OCI-LY1 (cell line): ENCODE measurements around the gene EPHB2.

Experiments
- H2AFZ ChIP-seq: fragments of 200-600 bp; sonication (generic), shearing (Covaris generic); 2 replicates; pipeline ENCODE4 v1.6.0; 2014; ENCODE audit warnings: antibody characterized with exemption, mild to moderate bottlenecking, low read length
- H3F3A ChIP-seq: fragments of 200-600 bp; sonication (generic), shearing (Covaris generic); 2 replicates; pipeline ENCODE4 v1.6.0; 2014; ENCODE audit warnings: mild to moderate bottlenecking, antibody characterized with exemption, low read length, moderate library complexity; ENCODE audit not compliant: insufficient read depth
- H3K27ac ChIP-seq: fragments of 200-600 bp; sonication (generic); 2 replicates; pipeline ENCODE4 v1.5.1; 2014; ENCODE audit warnings: low read length, mixed run types, mild to moderate bottlenecking, low read depth; ENCODE audit not compliant: poor library complexity, severe bottlenecking
- H3K27me3 ChIP-seq: fragments of 200-600 bp; sonication (generic); 2 replicates; pipeline ENCODE4 v1.6.0; 2014; ENCODE audit warnings: antibody characterized with exemption, mild to moderate bottlenecking, low read length, moderate library complexity; ENCODE audit not compliant: insufficient read depth
- H3K36me3 ChIP-seq: fragments of 200-600 bp; sonication (generic); 2 replicates; pipeline ENCODE4 v1.6.1; 2014; ENCODE audit warnings: mild to moderate bottlenecking, antibody characterized with exemption, low read length, moderate library complexity, mixed read lengths; ENCODE audit not compliant: insufficient read depth
- H3K4me1 ChIP-seq: fragments of 200-600 bp; sonication (generic); 2 replicates; pipeline ENCODE4 v1.5.1; 2014; ENCODE audit warnings: mild to moderate bottlenecking, low read length, moderate library complexity; ENCODE audit not compliant: insufficient read depth, severe bottlenecking
- H3K4me2 ChIP-seq: fragments of 200-600 bp; sonication (generic), shearing (Covaris generic); 2 replicates; pipeline ENCODE4 v1.6.1; 2014; ENCODE audit warnings: low read length
- H3K4me3 ChIP-seq: fragments of 200-600 bp; sonication (generic); 2 replicates; pipeline ENCODE4 v1.5.1; 2014; ENCODE audit warnings: low read length, low read depth, mild to moderate bottlenecking, mixed read lengths; ENCODE audit not compliant: poor library complexity, severe bottlenecking
- H3K79me2 ChIP-seq: fragments of 200-600 bp; shearing (Covaris generic); 2 replicates; pipeline ENCODE4 v1.6.1; 2016; ENCODE audit warnings: mixed run types, low read length, mixed read lengths; ENCODE audit not compliant: insufficient read depth
- H3K9ac ChIP-seq: fragments of 200-600 bp; sonication (generic), shearing (Covaris generic); 2 replicates; pipeline ENCODE4 v1.6.1; 2014; ENCODE audit warnings: mild to moderate bottlenecking, low read length, mixed read lengths
- H3K9me2 ChIP-seq: fragments of 200-600 bp; sonication (generic), shearing (Covaris generic); 2 replicates; pipeline ENCODE4 v1.6.1; 2014; ENCODE audit warnings: low read depth, mild to moderate bottlenecking, low read length, mixed read lengths
- H3K9me3 ChIP-seq: fragments of 200-600 bp; shearing (Covaris generic); 2 replicates; pipeline ENCODE4 v1.6.1; 2014; ENCODE audit warnings: low read length, mixed read lengths
- H4K20me1 ChIP-seq: fragments of 200-600 bp; sonication (generic), shearing (Covaris generic); 2 replicates; pipeline ENCODE4 v1.6.0; 2016; ENCODE audit warnings: mild to moderate bottlenecking, low read length; ENCODE audit not compliant: insufficient read depth
- CTCF ChIP-seq: fragments of 200-600 bp; sonication (generic), shearing (Covaris generic); IDR thresholded peaks from 2 replicates; pipeline ENCODE4 v1.5.1; 2017; ENCODE audit warnings: mild to moderate bottlenecking, antibody characterized with exemption, low read length, moderate library complexity, mixed read lengths
- EZH2 ChIP-seq: fragments of 200-600 bp; sonication (generic), shearing (Covaris generic); IDR thresholded peaks from 2 replicates; pipeline ENCODE4 v1.8.0; 2017; ENCODE audit warnings: borderline replicate concordance, mixed run types, mild to moderate bottlenecking, antibody characterized with exemption, low read length, moderate library complexity, mixed read lengths

Gene EPHB2

GRCh38 chr1:22818061-22818770 is 107.6 kb downstream of the EPHB2 start:
- H3K9me2 ChIP-seq = no peaks in the 10 kb centered on the region
- H3K9ac ChIP-seq = no peak overlapping the region
- H3K4me1 ChIP-seq = no peaks in the 10 kb centered on the region
- no peaks in the 10 kb centered on the region for H3K36me3 ChIP-seq
- H3K4me2 ChIP-seq = no peak overlapping the region
- H3K79me2 ChIP-seq = no peaks in the 10 kb centered on the region
- no peak overlapping the region for H3K4me3 ChIP-seq
- no peaks in the 10 kb centered on the region for H3F3A ChIP-seq
- H3K9me3 ChIP-seq = no peaks in the 10 kb centered on the region
- H2AFZ ChIP-seq = no peak overlapping the region
- no peaks in the 10 kb centered on the region for H4K20me1 ChIP-seq
- no peak overlapping the region for H3K27ac ChIP-seq
- H3K27me3 ChIP-seq = peaks cover 5% of the 10 kb centered on the region; the same call in 1 of the 2 replicates
- no peak for TF ChIP-seq EZH2
- TF ChIP-seq CTCF = no peak

- no peaks in the 10 kb centered on the region for H3K79me2 ChIP-seq
- no peak overlapping the region for H3K4me2 ChIP-seq
- H3K4me3 ChIP-seq = no peak overlapping the region
- H3K9me3 ChIP-seq = no peaks in the 10 kb centered on the region
- TF ChIP-seq EZH2 (no peak), CTCF (no peak)
- peaks cover 4% of the 10 kb centered on the region; the same call in 1 of the 2 replicates for H3K27me3 ChIP-seq
- no peaks in the 10 kb centered on the region for H3F3A ChIP-seq
- no peaks in the 10 kb centered on the region for H3K36me3 ChIP-seq
- H3K9ac ChIP-seq = no peak overlapping the region
- no peak overlapping the region for H3K27ac ChIP-seq
- H3K4me1 ChIP-seq = no peaks in the 10 kb centered on the region
- no peak overlapping the region for H2AFZ ChIP-seq
- H4K20me1 ChIP-seq = no peaks in the 10 kb centered on the region
- no peaks in the 10 kb centered on the region for H3K9me2 ChIP-seq
These were observed 108.7 kb downstream of the EPHB2 start for GRCh38 chr1:22819361-22819760.

GRCh38 chr1:22821027-22821426 is 110.4 kb downstream of the EPHB2 start:
- Histone ChIP-seq H2AFZ (no peak overlapping the region), H3K9me3 (no peaks in the 10 kb centered on the region), H3K4me2 (no peak overlapping the region), H3K27ac (no peak overlapping the region), H3K4me3 (no peak overlapping the region), H3K27me3 (peaks cover 4% of the 10 kb centered on the region; the same call in 1 of the 2 replicates), H3K36me3 (no peaks in the 10 kb centered on the region), H3K79me2 (no peaks in the 10 kb centered on the region), H3K9me2 (no peaks in the 10 kb centered on the region), H3K4me1 (no peaks in the 10 kb centered on the region), H4K20me1 (no peaks in the 10 kb centered on the region), H3K9ac (no peak overlapping the region), H3F3A (no peaks in the 10 kb centered on the region)
- TF ChIP-seq CTCF (no peak), EZH2 (no peak)
